ENCODE measurements around the gene CNKSR1.
A peak's percentile ranks its signal among the peaks of the same experiment; 100 is the strongest.

Gene CNKSR1

GRCh38 chr1:26197301-26197700 is 20.0 kb downstream of the CNKSR1 start:
- no peaks in the 10 kb centered on the region for H3K9me3 Mint-ChIP-seq

DNA sequence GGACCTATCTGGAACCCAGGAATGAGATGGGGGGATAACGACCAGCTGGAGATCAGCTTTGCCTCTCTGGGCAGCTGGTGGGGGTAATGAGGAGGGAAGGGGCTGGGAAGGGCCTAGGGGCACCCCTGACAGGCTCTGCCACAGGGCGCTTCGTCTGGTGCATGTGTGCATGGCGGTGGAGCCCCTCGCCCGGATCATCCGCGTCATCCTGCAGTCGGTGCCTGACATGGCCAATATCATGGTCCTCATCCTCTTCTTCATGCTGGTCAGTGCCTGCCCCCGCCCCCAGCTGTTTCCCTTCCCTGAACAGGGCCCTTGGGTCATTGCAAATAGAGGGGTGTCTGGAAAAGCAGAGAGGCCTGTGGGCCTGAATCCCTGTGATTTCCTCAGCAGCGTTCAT is 20.5 kb downstream of the CNKSR1 start:
- Mint-ChIP-seq H3K4me1 (peaks cover 20% of the 10 kb centered on the region), H3K4me3 (no peak overlapping the region), H3K27ac (no peak overlapping the region), H3K9me3 (no peaks in the 10 kb centered on the region), H3K36me3 (ENCODE audit: low read depth) (no peaks in the 10 kb centered on the region), H3K27me3 (ENCODE audit: low read depth) (peaks cover 10% of the 10 kb centered on the region)
- TF ChIP-seq, protein P1, sequence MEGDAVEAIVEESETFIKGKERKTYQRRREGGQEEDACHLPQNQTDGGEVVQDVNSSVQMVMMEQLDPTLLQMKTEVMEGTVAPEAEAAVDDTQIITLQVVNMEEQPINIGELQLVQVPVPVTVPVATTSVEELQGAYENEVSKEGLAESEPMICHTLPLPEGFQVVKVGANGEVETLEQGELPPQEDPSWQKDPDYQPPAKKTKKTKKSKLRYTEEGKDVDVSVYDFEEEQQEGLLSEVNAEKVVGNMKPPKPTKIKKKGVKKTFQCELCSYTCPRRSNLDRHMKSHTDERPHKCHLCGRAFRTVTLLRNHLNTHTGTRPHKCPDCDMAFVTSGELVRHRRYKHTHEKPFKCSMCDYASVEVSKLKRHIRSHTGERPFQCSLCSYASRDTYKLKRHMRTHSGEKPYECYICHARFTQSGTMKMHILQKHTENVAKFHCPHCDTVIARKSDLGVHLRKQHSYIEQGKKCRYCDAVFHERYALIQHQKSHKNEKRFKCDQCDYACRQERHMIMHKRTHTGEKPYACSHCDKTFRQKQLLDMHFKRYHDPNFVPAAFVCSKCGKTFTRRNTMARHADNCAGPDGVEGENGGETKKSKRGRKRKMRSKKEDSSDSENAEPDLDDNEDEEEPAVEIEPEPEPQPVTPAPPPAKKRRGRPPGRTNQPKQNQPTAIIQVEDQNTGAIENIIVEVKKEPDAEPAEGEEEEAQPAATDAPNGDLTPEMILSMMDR (IDR thresholded peaks at IDR 0.05; ENCODE audit: unreplicated experiment in 3 of 3): no peak

More at GRCh38 chr1:26197301-26197700, 20.0 kb downstream of the CNKSR1 start:
- H3K4me3 Mint-ChIP-seq: no peak overlapping the region
- TF ChIP-seq, protein P1 (IDR thresholded peaks at IDR 0.05; ENCODE audit: unreplicated experiment in 3 of 3): no peak
- no peaks in the 10 kb centered on the region for H3K36me3 Mint-ChIP-seq (ENCODE audit: low read depth)
- peaks cover 10% of the 10 kb centered on the region for H3K27me3 Mint-ChIP-seq (ENCODE audit: low read depth)
- H3K27ac Mint-ChIP-seq: no peak overlapping the region
- peaks cover 20% of the 10 kb centered on the region for H3K4me1 Mint-ChIP-seq

DNA sequence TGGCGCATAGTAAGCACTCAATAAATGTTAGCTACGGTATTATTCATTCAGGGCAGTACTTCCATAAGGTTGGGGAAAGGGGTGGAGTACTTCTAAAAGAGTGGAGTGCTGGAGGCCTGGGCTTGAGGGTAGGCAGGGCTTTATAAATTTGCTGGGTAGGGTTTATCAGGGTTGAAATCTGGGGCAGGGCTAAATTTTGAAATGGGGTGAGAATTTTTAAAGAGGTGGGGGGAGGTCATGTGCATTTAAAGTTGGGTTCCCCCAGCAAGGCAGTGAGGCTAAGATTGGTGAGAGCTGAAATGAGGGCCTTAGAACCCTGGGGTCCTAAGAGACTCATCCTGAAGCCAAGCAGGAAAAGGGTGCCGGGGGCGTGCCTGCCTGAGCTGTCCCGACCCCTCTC is 23.1 kb downstream of the CNKSR1 start:
- Mint-ChIP-seq H3K27me3 (ENCODE audit: low read depth) (peaks cover 10% of the 10 kb centered on the region), H3K27ac (peak overlapping the region; percentile 10 to 81 (median 26)), H3K9me3 (no peaks in the 10 kb centered on the region), H3K36me3 (ENCODE audit: low read depth) (no peaks in the 10 kb centered on the region), H3K4me1 (peaks cover 20% of the 10 kb centered on the region), H3K4me3 (no peak overlapping the region)
- TF ChIP-seq, protein P1 (IDR thresholded peaks at IDR 0.05; ENCODE audit: unreplicated experiment in 3 of 3): no peak

- no peaks in the 10 kb centered on the region for H3K9me3 Mint-ChIP-seq
- H3K27me3 Mint-ChIP-seq (ENCODE audit: low read depth): peaks cover 9% of the 10 kb centered on the region
- H3K4me3 Mint-ChIP-seq: no peak overlapping the region
- no peak overlapping the region for H3K27ac Mint-ChIP-seq
- H3K36me3 Mint-ChIP-seq (ENCODE audit: low read depth): no peaks in the 10 kb centered on the region
- TF ChIP-seq, protein P1 (IDR thresholded peaks at IDR 0.05; ENCODE audit: unreplicated experiment in 3 of 3): no peak
- peaks cover 20% of the 10 kb centered on the region for H3K4me1 Mint-ChIP-seq
Observed at GRCh38 chr1:26203642-26204318, 26.5 kb downstream of the CNKSR1 start.

GRCh38 chr1:26210147-26210870 is 33.0 kb downstream of the CNKSR1 start:
- H3K36me3 Mint-ChIP-seq (ENCODE audit: low read depth): no peaks in the 10 kb centered on the region
- H3K27ac Mint-ChIP-seq: no peak overlapping the region
- peaks cover 14% of the 10 kb centered on the region for H3K27me3 Mint-ChIP-seq (ENCODE audit: low read depth)
- no peak overlapping the region for H3K4me3 Mint-ChIP-seq
- TF ChIP-seq, protein P1 (IDR thresholded peaks at IDR 0.05; ENCODE audit: unreplicated experiment in 3 of 3): no peak
- peaks cover 12% of the 10 kb centered on the region for H3K4me1 Mint-ChIP-seq
- no peaks in the 10 kb centered on the region for H3K9me3 Mint-ChIP-seq

All from nephron (organoid).